H9 (cell line): ENCODE data around the gene KRTAP12-3. TPM values are rescaled to one million over a fixed set of nuclear protein-coding genes. Genes with fewer than 3 reads are reported as not detected.

Source experiments
- DNase-seq: peaks from one replicate; pipeline ENCODE4 v3.0.0-alpha.2; 2017
- H2AFZ ChIP-seq: one replicate; pipeline ENCODE4 v1.6.1; 2013; ENCODE audit warnings: mild to moderate bottlenecking, low read length, control low read depth, moderate library complexity
- H2AK5ac ChIP-seq: 2 replicates; pipeline ENCODE4 v1.6.1; 2013; ENCODE audit warnings: low read length, control low read depth, mixed read lengths; ENCODE audit not compliant: insufficient read length
- H2BK120ac ChIP-seq: one replicate; pipeline ENCODE4 v1.6.1; 2013; ENCODE audit warnings: low read depth, mild to moderate bottlenecking, low read length, control low read depth, inconsistent platforms; ENCODE audit not compliant: poor library complexity, severe bottlenecking
- H2BK12ac ChIP-seq: 2 replicates; pipeline ENCODE4 v1.6.1; 2013; ENCODE audit warnings: low read length, control low read depth, mixed read lengths, low read depth; ENCODE audit not compliant: insufficient read length
- H2BK15ac ChIP-seq: 2 replicates; pipeline ENCODE4 v1.6.1; 2013; ENCODE audit warnings: low read depth, low read length, control low read depth
- H2BK20ac ChIP-seq: one replicate; pipeline ENCODE4 v1.6.1; 2013; ENCODE audit warnings: low read depth, mild to moderate bottlenecking, low read length, control low read depth, inconsistent platforms; ENCODE audit not compliant: poor library complexity, severe bottlenecking
- H2BK5ac ChIP-seq: 2 replicates; pipeline ENCODE4 v1.6.1; 2013; ENCODE audit warnings: low read length, control low read depth, mixed read lengths; ENCODE audit not compliant: insufficient read length
- H3K14ac ChIP-seq: 2 replicates; pipeline ENCODE4 v1.6.1; 2013; ENCODE audit warnings: low read length, control low read depth; ENCODE audit not compliant: insufficient read depth
- H3K18ac ChIP-seq: 2 replicates; pipeline ENCODE4 v1.6.1; 2013; ENCODE audit warnings: low read depth, mild to moderate bottlenecking, mixed read lengths, low read length, control low read depth; ENCODE audit not compliant: insufficient read length
- H3K23ac ChIP-seq: 2 replicates; pipeline ENCODE4 v1.6.1; 2013; ENCODE audit warnings: low read length, control low read depth, mixed read lengths, low read depth; ENCODE audit not compliant: insufficient read length
- H3K23me2 ChIP-seq: 2 replicates; pipeline ENCODE4 v1.6.1; 2013; ENCODE audit warnings: low read depth, mild to moderate bottlenecking, mixed read lengths, low read length, control low read depth; ENCODE audit not compliant: insufficient read length, poor library complexity, severe bottlenecking
- H3K27ac ChIP-seq: 2 replicates; pipeline ENCODE4 v1.5.1; 2013; ENCODE audit warnings: low read length, control low read depth, mixed read lengths, low read depth; ENCODE audit not compliant: insufficient read length
- H3K27me3 ChIP-seq: 2 replicates; pipeline ENCODE4 v1.6.1; 2013; ENCODE audit warnings: low read length, control low read depth, inconsistent platforms; ENCODE audit not compliant: insufficient read depth
- H3K4ac ChIP-seq: 2 replicates; pipeline ENCODE4 v1.6.1; 2013; ENCODE audit warnings: low read depth, mild to moderate bottlenecking, control low read depth, inconsistent platforms, low read length, moderate library complexity
- H3K4me1 ChIP-seq: 2 replicates; pipeline ENCODE4 v1.6.1; 2013; ENCODE audit warnings: low read length, control low read depth, inconsistent platforms; ENCODE audit not compliant: insufficient read depth
- H3K4me2 ChIP-seq: 2 replicates; pipeline ENCODE4 v1.6.1; 2013; ENCODE audit warnings: low read length, control low read depth, mixed read lengths; ENCODE audit not compliant: insufficient read length, insufficient read depth
- H3K56ac ChIP-seq: 2 replicates; pipeline ENCODE4 v1.6.1; 2013; ENCODE audit warnings: low read depth, mild to moderate bottlenecking, mixed read lengths, low read length, control low read depth; ENCODE audit not compliant: insufficient read length
- H3K79me1 ChIP-seq: 2 replicates; pipeline ENCODE4 v1.6.1; 2013; ENCODE audit warnings: low read depth, mild to moderate bottlenecking, moderate library complexity, low read length, control low read depth, inconsistent platforms; ENCODE audit not compliant: insufficient read depth, poor library complexity, severe bottlenecking
- H3K79me2 ChIP-seq: 2 replicates; pipeline ENCODE4 v1.6.1; 2013; ENCODE audit warnings: low read length, control low read depth, inconsistent platforms; ENCODE audit not compliant: insufficient read depth
- H3K9ac ChIP-seq: 2 replicates; pipeline ENCODE4 v1.6.1; 2013; ENCODE audit warnings: low read length, control low read depth, mixed read lengths; ENCODE audit not compliant: insufficient read length; ENCODE audit errors: extremely low read depth
- H3K9me3 ChIP-seq: one replicate; pipeline ENCODE4 v1.6.1; 2013; ENCODE audit warnings: low read depth, low read length, inconsistent platforms; ENCODE audit not compliant: control insufficient read depth
- H3T11ph ChIP-seq: one replicate; pipeline ENCODE4 v1.6.1; 2013; ENCODE audit warnings: mild to moderate bottlenecking, low read length, control low read depth, inconsistent platforms
- H4K20me1 ChIP-seq: one replicate; pipeline ENCODE4 v1.6.1; 2013; ENCODE audit not compliant: control insufficient read depth, insufficient read length, insufficient read depth
- H4K5ac ChIP-seq: 2 replicates; pipeline ENCODE4 v1.6.1; 2013; ENCODE audit warnings: low read depth, mild to moderate bottlenecking, mixed read lengths, low read length, control low read depth; ENCODE audit not compliant: insufficient read length
- H4K8ac ChIP-seq: replicated peaks from 2 replicates; pipeline ENCODE4 v1.6.1; 2013; ENCODE audit warnings: low read length, control low read depth, mixed read lengths, low read depth; ENCODE audit not compliant: insufficient read length
- H4K91ac ChIP-seq: 2 replicates; pipeline ENCODE4 v1.6.1; 2013; ENCODE audit warnings: low read depth, mild to moderate bottlenecking, moderate library complexity, mixed read lengths, low read length, control low read depth; ENCODE audit not compliant: insufficient read length
- H3K27ac Mint-ChIP-seq, 3 experiments: 2 replicates in 2 of 3; 3 replicates in 1 of 3; pipeline ENCODE4 v1.8.0; 2020 to 2021; ENCODE audit warnings: mixed read lengths in 3 of 3, mild to moderate bottlenecking in 1 of 3, moderate library complexity in 1 of 3
- H3K27me3 Mint-ChIP-seq: 2 replicates; pipeline ENCODE4 v1.8.0; 2021; ENCODE audit warnings: low read depth, mild to moderate bottlenecking, moderate library complexity, mixed read lengths
- H3K36me3 Mint-ChIP-seq, 3 experiments: 2 replicates in 2 of 3; 3 replicates in 1 of 3; pipeline ENCODE4 v1.8.0; 2020 to 2021; ENCODE audit warnings: low read depth in 3 of 3, mixed read lengths in 3 of 3; ENCODE audit not compliant: insufficient read depth in 1 of 3
- H3K4me1 Mint-ChIP-seq, 2 experiments: 2 replicates each; pipeline ENCODE4 v1.8.0; 2020; ENCODE audit warnings: mixed read lengths in 2 of 2
- H3K4me3 Mint-ChIP-seq, 2 experiments: 2 replicates in 1 of 2; 3 replicates in 1 of 2; pipeline ENCODE4 v1.8.0; 2020 to 2021; ENCODE audit warnings: mild to moderate bottlenecking in 2 of 2, mixed read lengths in 2 of 2, moderate library complexity in 1 of 2
- H3K9me3 Mint-ChIP-seq, 2 experiments: 2 replicates in 1 of 2; 3 replicates in 1 of 2; pipeline ENCODE4 v1.8.0; 2020; ENCODE audit warnings: mild to moderate bottlenecking in 2 of 2, mixed read lengths in 2 of 2, moderate library complexity in 1 of 2
- CTCF ChIP-seq: fragments of 200-600 bp; sonication (generic); conservative IDR thresholded peaks from 3 replicates; pipeline ENCODE4 v1.8.0; 2021; ENCODE audit warnings: antibody characterized with exemption, mild to moderate bottlenecking
- WGBS: extraction: QIAGEN DNeasy Blood & Tissue Kit; methylation state at CpG from one replicate; pipeline ENCODE4 v1.1.7; 2013; ENCODE audit warnings: missing lambda C conversion rate, low lambda C conversion rate, mixed read lengths; ENCODE audit not compliant: insufficient read length; ENCODE audit errors: extremely low coverage; 5-methylcytosine and 5-hydroxymethylcytosine counted together
- total RNA-seq: library from RNA; stranded (reverse); gene quantifications from 2 replicates; pipeline ENCODE4 v1.2.1, GENCODE V29; 2021

KRTAP12-3 gene
- total RNA-seq, 1 experiment from 2014 or later, result not detected

- H2BK15ac ChIP-seq, result no peak overlapping the region
- TF ChIP-seq CTCF, result no peak
- H4K91ac ChIP-seq, result no peak overlapping the region
- no peak overlapping the region for H3K56ac ChIP-seq
- H3K27me3 ChIP-seq, result no peaks in the 10 kb centered on the region
- H3K4me3 Mint-ChIP-seq, result no peak overlapping the region
- H3K27ac ChIP-seq, result no peak overlapping the region
- H3K79me2 ChIP-seq, result no peaks in the 10 kb centered on the region
- no CpG with 5 or more reads among the region's 5 CpGs for WGBS
- no peak overlapping the region for H3K4me2 ChIP-seq
- no peak overlapping the region for H3K9ac ChIP-seq
- H2BK20ac ChIP-seq, result no peak overlapping the region
- H2AK5ac ChIP-seq, result no peak overlapping the region
- H2AFZ ChIP-seq, result no peak overlapping the region
- no peak overlapping the region for H3K27ac Mint-ChIP-seq
- H3K14ac ChIP-seq, result no peak overlapping the region
- no peak overlapping the region for H2BK5ac ChIP-seq
- no peak overlapping the region for H3T11ph ChIP-seq
- H3K79me1 ChIP-seq, result no peaks in the 10 kb centered on the region
- H3K23ac ChIP-seq, result no peak overlapping the region
- H2BK120ac ChIP-seq, result no peak overlapping the region
- peaks cover 7 to 20% (median 13%) of the 10 kb centered on the region in 3 experiments for H3K36me3 Mint-ChIP-seq
- peaks cover 11% of the 10 kb centered on the region for H3K27me3 Mint-ChIP-seq
- H3K18ac ChIP-seq, result no peak overlapping the region
- H2BK12ac ChIP-seq, result no peak overlapping the region
- H3K4ac ChIP-seq, result no peak overlapping the region
- no peak for DNase-seq
- no peak overlapping the region for H4K5ac ChIP-seq
- no peaks in the 10 kb centered on the region for H3K23me2 ChIP-seq
- H4K20me1 ChIP-seq, result no peaks in the 10 kb centered on the region
- H3K9me3 ChIP-seq, result no peaks in the 10 kb centered on the region
- H3K4me1 ChIP-seq, result no peaks in the 10 kb centered on the region
- no peak overlapping the region for H4K8ac ChIP-seq
- H3K4me1 Mint-ChIP-seq, result peaks cover 9 to 11% of the 10 kb centered on the region in 2 experiments
- peaks cover 22% of the 10 kb centered on the region in 2 experiments for H3K9me3 Mint-ChIP-seq
These were observed 17.0 kb upstream of the KRTAP12-3 start for GRCh38 chr21:44640761-44641160.
